A673 (cell line): ENCODE measurements around the gene CFAP92.

Experiments used
- EZH2 ChIP-seq: fragments of 200-600 bp; sonication (generic); IDR thresholded peaks from 2 replicates; pipeline ENCODE4 v1.6.1; 2017; ENCODE audit warnings: borderline replicate concordance, low read depth, mild to moderate bottlenecking, mixed read lengths, antibody characterized with exemption, low read length; ENCODE audit not compliant: poor library complexity, severe bottlenecking
- TF ChIP-seq, protein P1 (sequence below): fragments of 300-800, 200-600 bp; sonication (generic); conservative IDR thresholded peaks from 2 replicates; pipeline ENCODE4 v1.5.1; 2017; ENCODE audit warnings: low read depth, mild to moderate bottlenecking, antibody characterized with exemption, low read length, moderate library complexity, mixed read lengths

DNA sequence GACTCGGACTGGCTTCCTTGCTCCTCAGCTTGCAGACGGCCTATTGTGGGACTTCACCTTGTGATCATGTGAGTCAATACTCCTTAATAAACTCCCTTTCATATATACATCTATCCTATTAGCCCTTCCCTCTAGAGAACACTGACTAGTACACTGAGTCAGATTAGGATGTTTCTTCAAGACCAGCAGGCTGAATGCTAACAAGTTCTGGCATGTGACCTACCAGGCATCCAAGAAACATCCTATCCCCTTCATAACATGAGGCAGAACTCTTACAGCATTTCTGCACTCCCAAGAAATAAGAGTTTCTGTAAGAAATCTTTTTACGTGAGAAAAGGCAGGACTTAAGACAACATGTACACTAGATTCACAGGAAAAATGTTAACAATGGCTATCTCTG, 9.3 kb downstream of the CFAP92 start:
- TF ChIP-seq, protein P1, sequence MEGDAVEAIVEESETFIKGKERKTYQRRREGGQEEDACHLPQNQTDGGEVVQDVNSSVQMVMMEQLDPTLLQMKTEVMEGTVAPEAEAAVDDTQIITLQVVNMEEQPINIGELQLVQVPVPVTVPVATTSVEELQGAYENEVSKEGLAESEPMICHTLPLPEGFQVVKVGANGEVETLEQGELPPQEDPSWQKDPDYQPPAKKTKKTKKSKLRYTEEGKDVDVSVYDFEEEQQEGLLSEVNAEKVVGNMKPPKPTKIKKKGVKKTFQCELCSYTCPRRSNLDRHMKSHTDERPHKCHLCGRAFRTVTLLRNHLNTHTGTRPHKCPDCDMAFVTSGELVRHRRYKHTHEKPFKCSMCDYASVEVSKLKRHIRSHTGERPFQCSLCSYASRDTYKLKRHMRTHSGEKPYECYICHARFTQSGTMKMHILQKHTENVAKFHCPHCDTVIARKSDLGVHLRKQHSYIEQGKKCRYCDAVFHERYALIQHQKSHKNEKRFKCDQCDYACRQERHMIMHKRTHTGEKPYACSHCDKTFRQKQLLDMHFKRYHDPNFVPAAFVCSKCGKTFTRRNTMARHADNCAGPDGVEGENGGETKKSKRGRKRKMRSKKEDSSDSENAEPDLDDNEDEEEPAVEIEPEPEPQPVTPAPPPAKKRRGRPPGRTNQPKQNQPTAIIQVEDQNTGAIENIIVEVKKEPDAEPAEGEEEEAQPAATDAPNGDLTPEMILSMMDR = no peak
- no peak for TF ChIP-seq EZH2
